K562 (cell line): ENCODE measurements around the gene NACC1. TPM values are rescaled to one million over a fixed set of nuclear protein-coding genes. Genes with fewer than 3 reads are reported as not detected.

Experiments
- BHLHE40 ChIP-seq: IDR thresholded peaks from 2 replicates; pipeline ENCODE4 v1.6.1; 2011; ENCODE audit warnings: low read length, improper control_type of control experiment
- CHD4 ChIP-seq: fragments of 200-600 bp; sonication (generic); IDR thresholded peaks from 3 replicates; pipeline ENCODE4 v1.6.1; 2012; ENCODE audit warnings: low read depth, mild to moderate bottlenecking, mixed read lengths, low read length, inconsistent platforms; ENCODE audit not compliant: insufficient read depth, insufficient replicate concordance, poor library complexity, severe bottlenecking
- FOXP1 ChIP-seq: sonication (generic); formaldehyde crosslinking; IDR thresholded peaks from 2 replicates; pipeline ENCODE4 v1.8.0; 2022; ENCODE audit warnings: mild to moderate bottlenecking, missing genetic modification reagents
- HNRNPH1 ChIP-seq: fragments of 200-400 bp; formaldehyde crosslinking; optimal IDR thresholded peaks from 2 replicates; pipeline ENCODE3; 2017; ENCODE audit warnings: low read depth, mild to moderate bottlenecking, low read length, moderate library complexity
- JUND ChIP-seq, 2 experiments: IDR thresholded peaks; 2 replicates in 1 of 2; 3 replicates in 1 of 2; pipeline ENCODE4 v1.6.1; 2011; ENCODE audit warnings: borderline replicate concordance in 2 of 2, low read depth in 2 of 2, low read length in 2 of 2, improper control_type of control experiment in 1 of 2, missing biosample characterization in 1 of 2, missing genetic modification characterization in 1 of 2, missing genetic modification reagents in 1 of 2
- MCM7 ChIP-seq, 2 experiments: fragments of 450-650 bp; IDR thresholded peaks; 2 replicates each; pipeline ENCODE4 v1.6.1; 2016 to 2018
- NCOA4 ChIP-seq: fragments of 450-650 bp; IDR thresholded peaks from 2 replicates; pipeline ENCODE4 v1.6.1; 2018; ENCODE audit warnings: mild to moderate bottlenecking; ENCODE audit not compliant: partially characterized antibody
- NFXL1 ChIP-seq: fragments of 450-650 bp; formaldehyde crosslinking; IDR thresholded peaks from 2 replicates; pipeline ENCODE4 v1.4.0; 2021; ENCODE audit warnings: mild to moderate bottlenecking
- RAD51 ChIP-seq: fragments of 450-650 bp; IDR thresholded peaks from 2 replicates; pipeline ENCODE4 v1.7.1; 2016; ENCODE audit warnings: low read depth, mild to moderate bottlenecking, borderline replicate concordance
- RFX7 ChIP-seq: fragments of 250-450 bp; sonication (Bioruptor Pico); IDR thresholded peaks from 2 replicates; pipeline ENCODE4 v1.5.1; 2021; ENCODE audit warnings: mild to moderate bottlenecking
- SMAD4 ChIP-seq: fragments of 250-450 bp; sonication (Bioruptor Pico); conservative IDR thresholded peaks from 2 replicates; pipeline ENCODE4 v1.8.0; 2021; ENCODE audit warnings: inconsistent platforms, mild to moderate bottlenecking, moderate library complexity
- SMARCB1 ChIP-seq: IDR thresholded peaks from 2 replicates; pipeline ENCODE4 v1.6.1; 2011; ENCODE audit warnings: improper control_type of control experiment, low read depth; ENCODE audit not compliant: insufficient read length
- SMARCC2 ChIP-seq: fragments of 450-650 bp; IDR thresholded peaks from 2 replicates; pipeline ENCODE4 v1.6.1; 2017; ENCODE audit warnings: antibody characterized with exemption, moderate library complexity, mild to moderate bottlenecking, low read depth
- TBP ChIP-seq: optimal IDR thresholded peaks from 2 replicates; pipeline ENCODE3; 2011; ENCODE audit warnings: low read depth, low read length, improper control_type of control experiment
- TFAP4 ChIP-seq: sonication (generic); formaldehyde crosslinking; IDR thresholded peaks from 2 replicates; pipeline ENCODE4 v1.8.0; 2022; ENCODE audit warnings: missing genetic modification reagents, mild to moderate bottlenecking, moderate library complexity, borderline replicate concordance
- TSC22D4 ChIP-seq: fragments of 450-650 bp; IDR thresholded peaks from 2 replicates; pipeline ENCODE4 v1.6.1; 2016; ENCODE audit warnings: missing genetic modification characterization, missing biosample characterization, control low read depth
- USF2 ChIP-seq: sonication (generic); formaldehyde crosslinking; IDR thresholded peaks from 2 replicates; pipeline ENCODE4 v1.5.0; 2020; ENCODE audit warnings: missing genetic modification reagents
- ZNF232 ChIP-seq: sonication (generic); formaldehyde crosslinking; IDR thresholded peaks from 2 replicates; pipeline ENCODE4 v1.8.0; 2022; ENCODE audit warnings: mild to moderate bottlenecking, missing genetic modification reagents
- ZNF551 ChIP-seq: fragments of 250-450 bp; sonication (Bioruptor Pico); IDR thresholded peaks from 2 replicates; pipeline ENCODE4 v1.5.0; 2021; ENCODE audit warnings: mild to moderate bottlenecking, moderate library complexity
- ZNF79 ChIP-seq: fragments of 250-450 bp; sonication (Bioruptor Pico); IDR thresholded peaks from 2 replicates; pipeline ENCODE4 v1.4.0; 2020; ENCODE audit warnings: low read depth, mild to moderate bottlenecking, moderate library complexity
- polyA plus RNA-seq, 8 experiments: library from polyadenylated mRNA; depleted of rRNA in 4 of 8; stranded (reverse) in 5 of 8; unstranded in 3 of 8; fragments of >200 nt; fragmentation: Nextera tagmentation in 2 of 8; fragmentation: Illumina TruSeq in 1 of 8; extraction: Ambion mirVana in 2 of 8; extraction: Trizol in 1 of 8; gene quantifications; 2 replicates each; pipeline versions ENCODE4 v1.2.1 to v1.2.3, GENCODE V29; 2011 to 2014; ENCODE audit warnings: inconsistent platforms in 1 of 8, missing spikeins in 1 of 8
- total RNA-seq, 7 experiments: library from RNA; depleted of rRNA in 6 of 7; stranded (reverse); fragments of >200 nt in 6 of 7; fragmentation: Illumina TruSeq in 2 of 7; extraction: Trizol in 2 of 7; gene quantifications; 2 replicates each; pipeline versions ENCODE4 v1.2.1 to v1.2.3, GENCODE V29; 2011 to 2021; ENCODE audit warnings: low replicate concordance in 1 of 7
- TF ChIP-seq, protein P1 (sequence below): sonication (generic); formaldehyde crosslinking; IDR thresholded peaks from 2 replicates; pipeline ENCODE4 v1.8.1; 2022; ENCODE audit warnings: missing genetic modification reagents
- TF ChIP-seq, protein P2 (sequence below): sonication (generic); IDR thresholded peaks from 2 replicates; pipeline ENCODE4 v1.6.1; 2016

Gene NACC1
- total and polyA plus RNA-seq, 9 of the 15 experiments (the other 6 are each of a cell fraction or from before 2014, with no cell fraction given): 0.04 to 96.6 (median 25.8) TPM

- TF ChIP-seq ZNF232 (CRISPR knock-in tag) (no peak), SMAD4 (CRISPR knock-in tag) (peak; percentile 84), TSC22D4 (no peak), MCM7 (IDR thresholded peaks at IDR 0.05) (no peak), TBP (no peak), CHD4 (no peak), RFX7 (no peak), SMARCC2 (no peak), JUND (IDR thresholded peaks at IDR 0.05; ENCODE audit: borderline replicate concordance, low read depth, low read length) (peak; percentile 83), JUND (tag; IDR thresholded peaks at IDR 0.05; ENCODE audit: borderline replicate concordance, low read depth, low read length) (peak; percentile 80; the same call in 1 of the 3 replicates), TFAP4 (CRISPR knock-in tag) (peak; percentile 90), ZNF79 (CRISPR knock-in tag) (no peak), NCOA4 (no peak), BHLHE40 (peak; percentile 80), SMARCB1 (no peak), FOXP1 (CRISPR knock-in tag) (0 out of 2 replicates have a peak, but pooled peaks have one; percentile 5), USF2 (no peak), NFXL1 (CRISPR knock-in tag) (no peak), ZNF551 (no peak), HNRNPH1 (no peak), RAD51 (no peak)
- TF ChIP-seq, protein P1, sequence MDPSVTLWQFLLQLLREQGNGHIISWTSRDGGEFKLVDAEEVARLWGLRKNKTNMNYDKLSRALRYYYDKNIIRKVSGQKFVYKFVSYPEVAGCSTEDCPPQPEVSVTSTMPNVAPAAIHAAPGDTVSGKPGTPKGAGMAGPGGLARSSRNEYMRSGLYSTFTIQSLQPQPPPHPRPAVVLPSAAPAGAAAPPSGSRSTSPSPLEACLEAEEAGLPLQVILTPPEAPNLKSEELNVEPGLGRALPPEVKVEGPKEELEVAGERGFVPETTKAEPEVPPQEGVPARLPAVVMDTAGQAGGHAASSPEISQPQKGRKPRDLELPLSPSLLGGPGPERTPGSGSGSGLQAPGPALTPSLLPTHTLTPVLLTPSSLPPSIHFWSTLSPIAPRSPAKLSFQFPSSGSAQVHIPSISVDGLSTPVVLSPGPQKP: no peak
- TF ChIP-seq, protein P2, sequence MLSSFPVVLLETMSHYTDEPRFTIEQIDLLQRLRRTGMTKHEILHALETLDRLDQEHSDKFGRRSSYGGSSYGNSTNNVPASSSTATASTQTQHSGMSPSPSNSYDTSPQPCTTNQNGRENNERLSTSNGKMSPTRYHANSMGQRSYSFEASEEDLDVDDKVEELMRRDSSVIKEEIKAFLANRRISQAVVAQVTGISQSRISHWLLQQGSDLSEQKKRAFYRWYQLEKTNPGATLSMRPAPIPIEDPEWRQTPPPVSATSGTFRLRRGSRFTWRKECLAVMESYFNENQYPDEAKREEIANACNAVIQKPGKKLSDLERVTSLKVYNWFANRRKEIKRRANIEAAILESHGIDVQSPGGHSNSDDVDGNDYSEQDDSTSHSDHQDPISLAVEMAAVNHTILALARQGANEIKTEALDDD: no peak
These were observed 35.0 kb downstream of the NACC1 start (continued) for GRCh38 chr19:13152974-13153568.
